PC-3 (cell line): ENCODE measurements around the gene OR51A4. TPM values are rescaled to one million over a fixed set of nuclear protein-coding genes. Genes with fewer than 3 reads are reported as not detected.
"Not testable (repeated sequence)": the region's sequence is repeated elsewhere in the genome, so short reads cannot be mapped to it uniquely, and the experiment has no call there.

ENCODE experiments used
- ATAC-seq: fragments of 200-7000 bp; cut with Tn5 transposase; 2 replicates; pipeline ENCODE4 v1.9.1; 2020; ENCODE audit warnings: mild to moderate bottlenecking, moderate library complexity
- BruUV-seq: library from RNA; stranded (reverse); fragments of 400-500 nt; replicated peaks from 2 replicates; lab custom pipeline; 2021; lab: Mats Ljungman, UMichigan
- CTCF ChIA-PET: fragments of 300-600 bp; sonication (Branson Sonifier 250); formaldehyde crosslinking; loops from one replicate; lab custom pipeline; 2022; ENCODE audit warnings: antibody characterized with exemption; lab: Charles Lee
- POLR2A ChIA-PET: fragments of 300-600 bp; sonication (Branson Sonifier 250); formaldehyde crosslinking; loops from one replicate; lab custom pipeline; 2022; ENCODE audit warnings: antibody characterized with exemption; ENCODE audit not compliant: unreplicated experiment; lab: Charles Lee
- DNase-seq: peaks from one replicate; pipeline ENCODE4 v3.0.0-alpha.2; 2015
- H2AFZ ChIP-seq: fragments of 300-600 bp; sonication (generic); 2 replicates; pipeline ENCODE4 v1.6.0; 2016; ENCODE audit warnings: antibody characterized with exemption, low read length
- H3F3A ChIP-seq: fragments of 300-600 bp; sonication (generic); one replicate; pipeline ENCODE4 v1.6.0; 2017; ENCODE audit warnings: antibody characterized with exemption, low read length, control low read depth, mild to moderate bottlenecking; ENCODE audit not compliant: unreplicated experiment
- H3K27ac ChIP-seq: fragments of 300-600 bp; sonication (generic); 2 replicates; pipeline ENCODE4 v1.5.1; 2016; ENCODE audit warnings: mild to moderate bottlenecking, low read length
- H3K27me3 ChIP-seq: fragments of 300-600 bp; sonication (generic); 2 replicates; pipeline ENCODE4 v1.6.1; 2016; ENCODE audit warnings: low read length, mixed read lengths
- H3K36me3 ChIP-seq: fragments of 300-600 bp; sonication (generic); 2 replicates; pipeline ENCODE4 v1.6.1; 2016; ENCODE audit warnings: low read depth, mixed run types, low read length, mixed read lengths
- H3K4me1 ChIP-seq: fragments of 300-600 bp; sonication (generic); 2 replicates; pipeline ENCODE4 v1.5.1; 2016; ENCODE audit warnings: low read length; ENCODE audit not compliant: insufficient read depth
- H3K4me2 ChIP-seq: fragments of 300-600 bp; sonication (generic); 2 replicates; pipeline ENCODE4 v1.6.0; 2016; ENCODE audit warnings: low read length
- H3K4me3 ChIP-seq: fragments of 300-600 bp; sonication (generic); 2 replicates; pipeline ENCODE4 v1.5.1; 2016; ENCODE audit warnings: mild to moderate bottlenecking, low read length, mixed read lengths
- H3K79me2 ChIP-seq: fragments of 300-600 bp; sonication (generic); 2 replicates; pipeline ENCODE4 v1.6.1; 2017; ENCODE audit warnings: low read length, mixed read lengths
- H3K9ac ChIP-seq: fragments of 300-600 bp; sonication (generic); 2 replicates; pipeline ENCODE4 v1.6.0; 2016; ENCODE audit warnings: mild to moderate bottlenecking, low read length
- H3K9me2 ChIP-seq: fragments of 300-600 bp; sonication (generic); replicated peaks from 2 replicates; pipeline ENCODE4 v1.6.1; 2016; ENCODE audit warnings: mixed run types, low read length, mixed read lengths
- H3K9me3 ChIP-seq: fragments of 300-600 bp; sonication (generic); 2 replicates; pipeline ENCODE4 v1.6.1; 2016; ENCODE audit warnings: low read length, mixed read lengths
- H4K20me1 ChIP-seq: fragments of 300-600 bp; sonication (generic); 2 replicates; pipeline ENCODE4 v1.6.1; 2016; ENCODE audit warnings: low read length, mixed read lengths
- EZH2 ChIP-seq: fragments of 300-600 bp; sonication (generic); IDR thresholded peaks from one replicate; pipeline ENCODE4 v1.6.1; 2017; ENCODE audit warnings: antibody characterized with exemption, mild to moderate bottlenecking, low read length; ENCODE audit not compliant: unreplicated experiment
- EZH2phosphoT487 ChIP-seq: fragments of 300-600 bp; sonication (generic); IDR thresholded peaks from 2 replicates; pipeline ENCODE4 v1.6.1; 2018; ENCODE audit warnings: mild to moderate bottlenecking, antibody characterized with exemption, low read length, borderline replicate concordance
- intact Hi-C: fragments of 100-400 bp; cut with micrococcal nuclease; formaldehyde crosslinking; loops from 2 replicates; pipeline ENCODE4 v1.9.0; 2023
- total RNA-seq: library from RNA; depleted of rRNA; stranded (reverse); fragments of >200 nt; gene quantifications from 2 replicates; pipeline ENCODE4 v1.2.3, GENCODE V29; 2014
- TF ChIP-seq, protein P1 (sequence below): fragments of 300-600 bp; sonication (generic); conservative IDR thresholded peaks from 2 replicates; pipeline ENCODE4 v1.5.1; 2017; ENCODE audit warnings: antibody characterized with exemption, low read depth, mild to moderate bottlenecking, low read length

OR51A4 gene
- total RNA-seq, 1 experiment from 2014 or later, result not detected

DNA sequence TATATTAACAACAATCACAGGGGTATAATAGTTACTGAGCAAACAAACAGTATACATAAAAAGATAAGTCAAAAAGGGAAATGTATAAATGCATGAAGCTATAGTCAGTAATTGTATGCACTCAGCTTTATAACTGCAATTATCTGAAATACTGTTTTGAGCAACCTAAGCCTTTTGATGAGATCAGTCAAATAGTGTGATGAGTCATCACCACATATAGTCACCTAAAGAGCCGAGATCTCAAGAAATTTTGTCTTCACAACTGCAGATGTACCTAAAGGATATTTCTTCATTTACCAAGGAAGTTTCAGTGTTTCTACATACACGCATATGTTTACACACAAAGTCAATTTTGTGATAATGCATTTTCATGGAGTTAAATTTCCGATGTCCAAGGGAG is 13.5 kb upstream of the OR51A4 start:
- Histone ChIP-seq H3K79me2 (no peaks in the 10 kb centered on the region), H3K4me3 (no peak overlapping the region), H2AFZ (no peak overlapping the region), H3K9me3 (no peaks in the 10 kb centered on the region), H3K9me2 (no peaks in the 10 kb centered on the region), H3F3A (no peaks in the 10 kb centered on the region), H4K20me1 (no peaks in the 10 kb centered on the region), H3K36me3 (no peaks in the 10 kb centered on the region), H3K9ac (no peak overlapping the region), H3K27ac (no peak overlapping the region), H3K27me3 (no peaks in the 10 kb centered on the region), H3K4me1 (no peaks in the 10 kb centered on the region), H3K4me2 (no peak overlapping the region)
- no TSS peak for BruUV-seq
- ChIA-PET CTCF (no interaction called here), POLR2A (no interaction called here)
- no peak for ATAC-seq
- intact Hi-C loops, result no loop called here
- TF ChIP-seq, protein P1, sequence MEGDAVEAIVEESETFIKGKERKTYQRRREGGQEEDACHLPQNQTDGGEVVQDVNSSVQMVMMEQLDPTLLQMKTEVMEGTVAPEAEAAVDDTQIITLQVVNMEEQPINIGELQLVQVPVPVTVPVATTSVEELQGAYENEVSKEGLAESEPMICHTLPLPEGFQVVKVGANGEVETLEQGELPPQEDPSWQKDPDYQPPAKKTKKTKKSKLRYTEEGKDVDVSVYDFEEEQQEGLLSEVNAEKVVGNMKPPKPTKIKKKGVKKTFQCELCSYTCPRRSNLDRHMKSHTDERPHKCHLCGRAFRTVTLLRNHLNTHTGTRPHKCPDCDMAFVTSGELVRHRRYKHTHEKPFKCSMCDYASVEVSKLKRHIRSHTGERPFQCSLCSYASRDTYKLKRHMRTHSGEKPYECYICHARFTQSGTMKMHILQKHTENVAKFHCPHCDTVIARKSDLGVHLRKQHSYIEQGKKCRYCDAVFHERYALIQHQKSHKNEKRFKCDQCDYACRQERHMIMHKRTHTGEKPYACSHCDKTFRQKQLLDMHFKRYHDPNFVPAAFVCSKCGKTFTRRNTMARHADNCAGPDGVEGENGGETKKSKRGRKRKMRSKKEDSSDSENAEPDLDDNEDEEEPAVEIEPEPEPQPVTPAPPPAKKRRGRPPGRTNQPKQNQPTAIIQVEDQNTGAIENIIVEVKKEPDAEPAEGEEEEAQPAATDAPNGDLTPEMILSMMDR, result no peak
- TF ChIP-seq EZH2, result no peak
- TF ChIP-seq EZH2phosphoT487, result no peak
- no peak for DNase-seq

DNA sequence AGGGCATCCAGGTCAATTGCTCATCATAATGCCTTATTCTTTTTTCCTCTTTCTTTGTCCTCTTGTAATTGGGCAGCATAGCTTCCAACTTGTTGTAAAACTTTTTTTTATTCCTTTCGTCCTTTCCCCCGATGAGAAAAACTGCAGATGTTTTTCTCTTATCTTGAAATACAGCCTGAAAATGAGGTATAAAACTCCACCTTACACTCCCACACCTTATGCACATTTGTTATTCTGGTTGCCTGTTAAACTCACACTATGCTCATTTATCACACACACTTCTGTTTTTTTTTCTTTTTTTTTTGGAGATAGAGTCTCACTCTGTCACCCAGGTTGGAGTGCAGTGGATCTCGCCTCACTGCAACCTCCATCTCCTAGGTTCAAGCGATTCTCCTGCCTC is 10.0 kb upstream of the OR51A4 start:
- TF ChIP-seq, protein P1, result no peak
- TF ChIP-seq EZH2phosphoT487, result no peak
- no peak for TF ChIP-seq EZH2
- H3K27ac ChIP-seq, result no peak overlapping the region
- no TSS peak for BruUV-seq
- no peak for DNase-seq
- H3K9ac ChIP-seq, result no peak overlapping the region
- H3K9me3 ChIP-seq, result no peaks in the 10 kb centered on the region
- no peaks in the 10 kb centered on the region for H3K4me1 ChIP-seq
- no peak overlapping the region for H3K4me3 ChIP-seq
- H3K79me2 ChIP-seq, result no peaks in the 10 kb centered on the region
- intact Hi-C loops, result no loop called here
- no peaks in the 10 kb centered on the region for H3K9me2 ChIP-seq
- no peak for ATAC-seq
- H3K4me2 ChIP-seq, result no peak overlapping the region
- no peaks in the 10 kb centered on the region for H3K27me3 ChIP-seq
- ChIA-PET POLR2A (no interaction called here), CTCF (no interaction called here)
- no peaks in the 10 kb centered on the region for H3F3A ChIP-seq
- H4K20me1 ChIP-seq, result no peaks in the 10 kb centered on the region
- no peak overlapping the region for H2AFZ ChIP-seq
- no peaks in the 10 kb centered on the region for H3K36me3 ChIP-seq

DNA sequence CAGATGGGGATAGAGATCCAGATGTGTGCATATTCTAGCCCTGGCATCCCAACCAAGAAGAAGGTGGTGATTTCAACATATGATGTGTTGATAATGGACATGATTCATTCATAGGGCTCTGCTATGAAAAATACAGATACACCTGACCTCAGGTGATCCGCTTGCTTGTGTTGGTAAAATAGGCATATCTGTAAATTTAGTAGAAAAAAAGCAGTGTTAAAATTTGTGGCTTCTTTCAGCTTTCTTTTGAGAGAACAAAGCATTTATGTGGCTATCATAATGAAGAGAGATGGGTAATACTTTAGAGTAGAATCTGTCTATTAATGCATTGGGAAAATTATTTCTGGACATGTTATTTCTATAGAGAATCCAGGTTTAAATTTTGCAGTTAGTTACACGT is 8.2 kb upstream of the OR51A4 start, which contains the start of gene OR51A2:
OR51A2 (minus strand) TSS at position 101 of the 400 bp plus-strand sequence; CDS start at position 101, 0 bp downstream.
- H3K4me1 ChIP-seq, H3K9me3 ChIP-seq, H3K79me2 ChIP-seq, H3K27ac ChIP-seq, H3K4me3 ChIP-seq, ATAC-seq, H3K9ac ChIP-seq, H2AFZ ChIP-seq, H3F3A ChIP-seq, H3K36me3 ChIP-seq, POLR2A ChIA-PET, H3K27me3 ChIP-seq, intact Hi-C loops, CTCF ChIA-PET, H3K9me2 ChIP-seq, H3K4me2 ChIP-seq, H4K20me1 ChIP-seq, BruUV-seq, DNase-seq: not testable (repeated sequence)
